Stomach (tissue), 9 donors: Measurements from ENCODE around the gene RPL38. TPM values are rescaled to one million over a fixed set of nuclear protein-coding genes. Genes with fewer than 3 reads are reported as not detected.
A peak's percentile ranks its signal among the peaks of the same experiment; 100 is the strongest.

Experiments
- DNase-seq, 2 donors: peaks; one replicate each; pipeline versions ENCODE4 v3.0.0 to v3.0.0-alpha.2; 2013 to 2019
- H3K27ac ChIP-seq, 5 donors: fragments of 200-600 bp in 4 of 5; sonication (generic) in 4 of 5; one replicate each; pipeline ENCODE4 v1.5.1; 2013 to 2019; ENCODE audit warnings: mild to moderate bottlenecking in 1 of 5, moderate library complexity in 1 of 5
- H3K27me3 ChIP-seq, 3 donors: fragments of 200-600 bp; sonication (generic); one replicate each; pipeline ENCODE4 v1.5.1; 2017 to 2019; ENCODE audit warnings: mixed run types in 1 of 3
- H3K36me3 ChIP-seq, 4 donors: fragments of 200-600 bp; sonication (generic); 1 replicate in 3 of 4; 2 replicates in 1 of 4; pipeline ENCODE4 v1.5.1; 2016 to 2019
- H3K4me1 ChIP-seq, 4 donors: fragments of 200-600 bp; sonication (generic); one replicate each; pipeline ENCODE4 v1.5.1; 2016 to 2019
- H3K4me3 ChIP-seq, 4 donors: fragments of 200-600 bp; sonication (generic) in 3 of 4; one replicate each; pipeline ENCODE4 v1.5.1; 2016 to 2019; ENCODE audit warnings: mild to moderate bottlenecking in 1 of 4
- H3K9me3 ChIP-seq, 4 donors: fragments of 200-600 bp; sonication (generic); one replicate each; pipeline ENCODE4 v1.5.1; 2016 to 2019
- CTCF ChIP-seq, 7 experiments: fragments of 450-650 bp in 4 of 7; fragments of 200-600 bp in 3 of 7; sonication (generic) in 3 of 7; IDR thresholded peaks; one replicate each; pipeline ENCODE4 v1.5.1; 2016 to 2019; ENCODE audit warnings: antibody characterized with exemption in 7 of 7, control low read depth in 2 of 7, mild to moderate bottlenecking in 1 of 7
- EP300 ChIP-seq: sonication (generic); formaldehyde crosslinking; IDR thresholded peaks from one replicate; pipeline ENCODE4 v1.6.1; 2017; ENCODE audit warnings: antibody characterized with exemption
- POLR2A ChIP-seq, 4 donors: fragments of 450-650 bp; IDR thresholded peaks; one replicate each; pipeline ENCODE4 v1.6.1; 2016; ENCODE audit warnings: antibody characterized with exemption in 4 of 4, control low read depth in 2 of 4, mild to moderate bottlenecking in 1 of 4, moderate library complexity in 1 of 4
- POLR2AphosphoS5 ChIP-seq, 3 donors: sonication (generic); formaldehyde crosslinking; IDR thresholded peaks; one replicate each; pipeline ENCODE4 v1.6.1; 2016; ENCODE audit warnings: antibody characterized with exemption in 3 of 3
- WGBS, 5 donors: extraction: QIAGEN DNeasy Blood & Tissue Kit in 3 of 5; methylation state at CpG; one replicate each; pipeline versions ENCODE4 v1.1.5 to v1.1.7; 2013 to 2018; 5-methylcytosine and 5-hydroxymethylcytosine counted together
- intact Hi-C: fragments of 100-400 bp; cut with DNase I; formaldehyde crosslinking; loops from one replicate; pipeline ENCODE4 v1.15.1; 2023; ENCODE audit warnings: low total_unique reads
- polyA plus RNA-seq, 3 donors: library from polyadenylated mRNA; stranded (reverse); fragments of 200-250 nt; gene quantifications; one replicate each; pipeline ENCODE4 v1.2.3, GENCODE V29; 2013
- total RNA-seq, 5 donors: library from RNA; depleted of rRNA; stranded (reverse); fragments of >200 nt; gene quantifications; one replicate each; pipeline versions ENCODE4 v1.1.0 to v1.2.3, GENCODE V29; 2014 to 2016
- donor health status: healthy with polysubstance abuse.
- donor health status: Bipolar disorder and iron deficiency.
- donor health status: healthy.

RPL38 gene
- total and polyA plus RNA-seq, 8 donors = 37.7 to 1,839 (median 979) TPM

- TF ChIP-seq EP300 (no peak), POLR2A (IDR thresholded peaks at IDR 0.05) (no peak), POLR2AphosphoS5 (IDR thresholded peaks at IDR 0.05) (no peak), CTCF (IDR thresholded peaks at IDR 0.05) (no peak)
- Histone ChIP-seq H3K36me3 (no peaks in the 10 kb centered on the region), H3K4me1 (peaks cover 3 to 16% (median 15%) of the 10 kb centered on the region in 4 donors), H3K9me3 (no peaks in the 10 kb centered on the region), H3K27me3 (peaks cover 0 to 83% (median 28%) of the 10 kb centered on the region in 3 donors), H3K4me3 (no peak overlapping the region), H3K27ac (no peak overlapping the region)
- WGBS, 5 donors = 61 to 78% (median 73%) methylated on average over 6 of the region's 6 CpGs
- DNase-seq = no peak
- intact Hi-C loops = no loop called here
Measured at GRCh38 chr17:74198694-74199093, 4.8 kb upstream of the RPL38 start.

- DNase-seq = peak; percentile 77 to 87
- TF ChIP-seq CTCF (IDR thresholded peaks at IDR 0.05) (peak in 5 of 7 experiments; percentile 59 to 97 (median 96)), EP300 (no peak)
- peaks cover 0 to 75% (median 28%) of the 10 kb centered on the region in 3 donors for H3K27me3 ChIP-seq
- H3K27ac ChIP-seq = no peak overlapping the region
- H3K4me1 ChIP-seq = peaks cover 8 to 22% (median 20%) of the 10 kb centered on the region in 4 donors
- peaks cover 0 to 1% (median 0%) of the 10 kb centered on the region in 4 donors for H3K36me3 ChIP-seq
- intact Hi-C loops = loop anchor here (5.0 kb wide), 1 partner anchor 168 kb away; the partner anchor contains the start of gene GPR142
- H3K9me3 ChIP-seq = no peaks in the 10 kb centered on the region
- peak overlapping the region in 1 of 4 donors; percentile 28 for H3K4me3 ChIP-seq
- WGBS, 5 donors = 19 to 29% (median 22%) methylated on average over 21 to 35 of the region's 35 CpGs
Measured at GRCh38 chr17:74199306-74200092, 4.0 kb upstream of the RPL38 start.

GRCh38 chr17:74200112-74200511 is 3.4 kb upstream of the RPL38 start:
- 52 to 68% (median 64%) methylated on average over 10 of the region's 10 CpGs for WGBS, 5 donors
- DNase-seq = no peak
- Histone ChIP-seq H3K36me3 (peaks cover 3 to 7% (median 5%) of the 10 kb centered on the region in 4 donors), H3K27ac (no peak overlapping the region), H3K9me3 (no peaks in the 10 kb centered on the region), H3K4me3 (no peak overlapping the region), H3K4me1 (peaks cover 14 to 28% (median 26%) of the 10 kb centered on the region in 4 donors), H3K27me3 (peaks cover 0 to 69% (median 27%) of the 10 kb centered on the region in 3 donors)
- no peak for TF ChIP-seq EP300
- no peak for TF ChIP-seq POLR2AphosphoS5 (IDR thresholded peaks at IDR 0.05)
- no peak for TF ChIP-seq POLR2A (IDR thresholded peaks at IDR 0.05)
- no peak for TF ChIP-seq CTCF (IDR thresholded peaks at IDR 0.05)
- intact Hi-C loops = loop anchor here (5.0 kb wide), 1 partner anchor 167 kb away; the partner anchor contains the start of gene GPR142

GRCh38 chr17:74201250-74201649 is 2.2 kb upstream of the RPL38 start:
- H3K9me3 ChIP-seq = no peaks in the 10 kb centered on the region
- H3K27me3 ChIP-seq = peaks cover 0 to 58% (median 15%) of the 10 kb centered on the region in 3 donors
- 37 to 55% (median 51%) methylated on average over 8 of the region's 8 CpGs for WGBS, 5 donors
- peaks cover 26 to 40% (median 37%) of the 10 kb centered on the region in 4 donors for H3K4me1 ChIP-seq
- no peak overlapping the region for H3K4me3 ChIP-seq
- H3K36me3 ChIP-seq = peaks cover 14 to 19% (median 16%) of the 10 kb centered on the region in 4 donors
- intact Hi-C loops = loop anchor here (5.0 kb wide), 1 partner anchor 166 kb away; the partner anchor contains the start of gene GPR142
- DNase-seq = peak in 1 of 2 donors; percentile 68
- TF ChIP-seq POLR2AphosphoS5 (IDR thresholded peaks at IDR 0.05) (no peak), EP300 (no peak), POLR2A (IDR thresholded peaks at IDR 0.05) (no peak), CTCF (IDR thresholded peaks at IDR 0.05) (no peak)
- H3K27ac ChIP-seq = no peak overlapping the region
